ENCODE results near the gene CCL19. TPM values are rescaled to one million over a fixed set of nuclear protein-coding genes. Genes with fewer than 3 reads are reported as not detected.
"Not testable (repeated sequence)": the region's sequence is repeated elsewhere in the genome, so short reads cannot be mapped to it uniquely, and the experiment has no call there.

CCL19 gene
- total and polyA plus RNA-seq, 10 donors, result 4.0 to 73.1 (median 22.8) TPM; not detected in 2

GRCh38 chr9:34732886-34733285 is 41.8 kb upstream of the CCL19 start:
- DNase-seq, result no peak
- Histone ChIP-seq H3K4me1 (no peaks in the 10 kb centered on the region), H3K27me3 (replicated peaks in 1 of 7) (no peaks in the 10 kb centered on the region), H3K9me3 (no peaks in the 10 kb centered on the region), H3K36me3 (no peaks in the 10 kb centered on the region), H3K4me3 (no peak overlapping the region), H3K27ac (no peak overlapping the region)
- TF ChIP-seq POLR2A (IDR thresholded peaks at IDR 0.05) (no peak), POLR2AphosphoS5 (IDR thresholded peaks at IDR 0.05) (no peak)
- TF ChIP-seq, protein P1, sequence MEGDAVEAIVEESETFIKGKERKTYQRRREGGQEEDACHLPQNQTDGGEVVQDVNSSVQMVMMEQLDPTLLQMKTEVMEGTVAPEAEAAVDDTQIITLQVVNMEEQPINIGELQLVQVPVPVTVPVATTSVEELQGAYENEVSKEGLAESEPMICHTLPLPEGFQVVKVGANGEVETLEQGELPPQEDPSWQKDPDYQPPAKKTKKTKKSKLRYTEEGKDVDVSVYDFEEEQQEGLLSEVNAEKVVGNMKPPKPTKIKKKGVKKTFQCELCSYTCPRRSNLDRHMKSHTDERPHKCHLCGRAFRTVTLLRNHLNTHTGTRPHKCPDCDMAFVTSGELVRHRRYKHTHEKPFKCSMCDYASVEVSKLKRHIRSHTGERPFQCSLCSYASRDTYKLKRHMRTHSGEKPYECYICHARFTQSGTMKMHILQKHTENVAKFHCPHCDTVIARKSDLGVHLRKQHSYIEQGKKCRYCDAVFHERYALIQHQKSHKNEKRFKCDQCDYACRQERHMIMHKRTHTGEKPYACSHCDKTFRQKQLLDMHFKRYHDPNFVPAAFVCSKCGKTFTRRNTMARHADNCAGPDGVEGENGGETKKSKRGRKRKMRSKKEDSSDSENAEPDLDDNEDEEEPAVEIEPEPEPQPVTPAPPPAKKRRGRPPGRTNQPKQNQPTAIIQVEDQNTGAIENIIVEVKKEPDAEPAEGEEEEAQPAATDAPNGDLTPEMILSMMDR (IDR thresholded peaks at IDR 0.05 in 8 of 11, conservative IDR thresholded peaks at IDR 0.05 in 3 of 11), result no peak
- WGBS, 5 donors, result 77 to 87% (median 85%) methylated on average over 2 of the region's 2 CpGs
- intact Hi-C loops (cut with DNase I; ENCODE audit: low total_unique reads), result no loop called here

DNA sequence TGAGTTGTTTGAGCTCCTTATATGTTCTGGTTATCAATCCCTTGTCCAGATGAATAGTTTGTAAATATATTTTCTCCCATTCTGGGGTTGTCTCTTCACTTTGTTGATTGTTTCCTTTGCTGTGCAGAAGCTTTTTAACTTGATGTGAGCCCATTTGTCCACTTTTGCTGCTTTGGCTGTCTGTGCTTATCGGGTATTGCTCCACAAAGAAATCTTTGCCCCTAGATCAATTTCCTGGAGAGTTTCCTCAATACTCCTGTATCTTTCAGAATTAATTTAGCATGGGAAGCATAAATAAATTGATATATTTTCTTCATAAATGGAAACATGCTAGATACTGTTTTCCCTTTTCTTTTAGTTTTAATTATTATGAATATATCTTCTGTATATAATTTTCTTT is 41.4 kb upstream of the CCL19 start:
- Histone ChIP-seq H3K9me3 (no peaks in the 10 kb centered on the region), H3K4me3 (no peak overlapping the region), H3K4me1 (no peaks in the 10 kb centered on the region), H3K27me3 (replicated peaks in 1 of 7) (no peaks in the 10 kb centered on the region), H3K36me3 (no peaks in the 10 kb centered on the region), H3K27ac (no peak overlapping the region)
- TF ChIP-seq, protein P1 (IDR thresholded peaks at IDR 0.05 in 8 of 11, conservative IDR thresholded peaks at IDR 0.05 in 3 of 11), result no peak
- no peak for TF ChIP-seq POLR2AphosphoS5 (IDR thresholded peaks at IDR 0.05)
- TF ChIP-seq POLR2A (IDR thresholded peaks at IDR 0.05), result no peak
- no peak for DNase-seq
- intact Hi-C loops (cut with DNase I; ENCODE audit: low total_unique reads), result no loop called here
- 86 to 100% (median 92%) methylated on average over 1 of the region's 1 CpG for WGBS, 5 donors

GRCh38 chr9:34723141-34723540 is 32.1 kb upstream of the CCL19 start:
- Histone ChIP-seq H3K27ac (no peak overlapping the region), H3K36me3 (no peaks in the 10 kb centered on the region), H3K4me3 (no peak overlapping the region), H3K9me3 (no peaks in the 10 kb centered on the region), H3K27me3 (replicated peaks in 1 of 7) (no peaks in the 10 kb centered on the region), H3K4me1 (peaks cover 0 to 7% (median 3%) of the 10 kb centered on the region in 6 donors)
- TF ChIP-seq, protein P1 (IDR thresholded peaks at IDR 0.05 in 8 of 11, conservative IDR thresholded peaks at IDR 0.05 in 3 of 11), result no peak
- TF ChIP-seq POLR2AphosphoS5 (IDR thresholded peaks at IDR 0.05), result no peak
- TF ChIP-seq POLR2A (IDR thresholded peaks at IDR 0.05), result no peak
- intact Hi-C loops (cut with DNase I; ENCODE audit: low total_unique reads), result no loop called here
- WGBS, 5 donors, result 85 to 98% (median 92%) methylated on average over 11 of the region's 11 CpGs
- no peak for DNase-seq

DNA sequence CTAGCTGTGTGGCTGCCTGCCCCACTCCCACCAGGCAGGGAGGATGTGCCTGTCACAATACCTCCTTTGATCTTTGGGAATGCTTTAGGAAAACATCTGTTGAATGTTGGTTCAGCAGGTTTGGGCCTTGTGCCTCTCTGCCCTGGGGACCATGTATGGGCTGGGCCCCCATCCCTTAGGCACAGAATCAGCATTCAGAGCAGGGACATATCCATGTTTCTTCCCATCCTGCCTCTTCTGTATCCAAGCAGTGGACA is 28.6 kb upstream of the CCL19 start:
- DNase-seq; H3K36me3 ChIP-seq; H3K4me3 ChIP-seq; H3K9me3 ChIP-seq; H3K27ac ChIP-seq; intact Hi-C loops (cut with DNase I; ENCODE audit: low total_unique reads); H3K27me3 ChIP-seq (replicated peaks in 1 of 7): not testable (repeated sequence)
- H3K4me1 ChIP-seq, result peaks cover 0 to 14% (median 7%) of the 10 kb centered on the region in 6 donors

DNA sequence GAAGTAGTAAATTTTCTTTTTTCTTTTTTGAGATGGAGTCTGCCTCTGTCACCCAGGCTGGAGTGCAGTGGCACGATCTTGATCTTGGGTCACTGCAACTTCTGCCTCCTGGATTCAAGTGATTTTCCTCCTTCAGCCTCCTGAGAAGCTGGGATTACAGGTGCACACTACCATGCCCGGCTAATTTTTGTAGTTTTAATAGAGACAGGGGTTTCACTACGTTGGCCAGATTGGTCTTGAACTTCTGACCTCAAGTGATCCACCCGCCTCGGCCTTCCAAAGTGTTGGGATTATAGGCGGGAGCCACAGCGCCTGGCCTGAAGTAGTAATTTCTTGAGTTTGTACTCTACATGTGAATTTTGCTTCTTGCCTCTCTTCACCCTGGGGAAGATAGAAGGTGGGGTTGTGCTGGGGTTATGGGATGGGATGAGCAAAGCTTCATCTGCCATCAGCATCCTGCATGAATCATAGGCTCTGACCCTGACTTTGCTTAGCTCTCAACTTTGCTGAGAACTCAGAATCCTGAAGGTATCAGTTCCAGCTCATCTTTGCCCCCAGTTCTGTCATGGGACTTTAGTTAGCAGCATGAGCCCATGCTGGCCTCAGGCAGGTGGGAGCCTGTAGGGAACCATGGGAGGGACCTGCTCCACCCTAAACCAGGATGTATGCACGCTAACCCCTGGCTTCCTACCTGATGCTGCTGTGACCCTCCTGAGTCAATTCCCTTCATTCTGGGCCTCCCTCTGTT is 28.1 kb upstream of the CCL19 start:
- no peak for TF ChIP-seq POLR2AphosphoS5 (IDR thresholded peaks at IDR 0.05)
- TF ChIP-seq, protein P1 (IDR thresholded peaks at IDR 0.05 in 8 of 11, conservative IDR thresholded peaks at IDR 0.05 in 3 of 11), result no peak
- no peak for TF ChIP-seq POLR2A (IDR thresholded peaks at IDR 0.05)
- Histone ChIP-seq H3K4me3 (no peak overlapping the region), H3K27me3 (replicated peaks in 1 of 7) (no peaks in the 10 kb centered on the region), H3K9me3 (no peaks in the 10 kb centered on the region), H3K36me3 (no peaks in the 10 kb centered on the region), H3K4me1 (peaks cover 0 to 14% (median 7%) of the 10 kb centered on the region in 6 donors), H3K27ac (no peak overlapping the region)
- DNase-seq, result no peak
- intact Hi-C loops (cut with DNase I; ENCODE audit: low total_unique reads), result no loop called here
- WGBS, 5 donors, result 76 to 94% (median 82%) methylated on average over 8 of the region's 8 CpGs

Measured in spleen (tissue), 11 donors.